HT-29 (cell line): ENCODE measurements around the gene NPBWR2. TPM values are rescaled to one million over a fixed set of nuclear protein-coding genes. Genes with fewer than 3 reads are reported as not detected.

Experiments used
- DNase-seq: peaks from one replicate; pipeline ENCODE4 v3.0.0-alpha.2; 2015; ENCODE audit warnings: low spot score
- total RNA-seq: library from RNA; depleted of rRNA; stranded (reverse); fragments of >200 nt; shearing (Covaris generic); gene quantifications from 2 replicates; pipeline ENCODE4 v1.2.3, GENCODE V29; 2014

The NPBWR2 gene
- total RNA-seq, 1 experiment from 2014 or later: not detected

DNA sequence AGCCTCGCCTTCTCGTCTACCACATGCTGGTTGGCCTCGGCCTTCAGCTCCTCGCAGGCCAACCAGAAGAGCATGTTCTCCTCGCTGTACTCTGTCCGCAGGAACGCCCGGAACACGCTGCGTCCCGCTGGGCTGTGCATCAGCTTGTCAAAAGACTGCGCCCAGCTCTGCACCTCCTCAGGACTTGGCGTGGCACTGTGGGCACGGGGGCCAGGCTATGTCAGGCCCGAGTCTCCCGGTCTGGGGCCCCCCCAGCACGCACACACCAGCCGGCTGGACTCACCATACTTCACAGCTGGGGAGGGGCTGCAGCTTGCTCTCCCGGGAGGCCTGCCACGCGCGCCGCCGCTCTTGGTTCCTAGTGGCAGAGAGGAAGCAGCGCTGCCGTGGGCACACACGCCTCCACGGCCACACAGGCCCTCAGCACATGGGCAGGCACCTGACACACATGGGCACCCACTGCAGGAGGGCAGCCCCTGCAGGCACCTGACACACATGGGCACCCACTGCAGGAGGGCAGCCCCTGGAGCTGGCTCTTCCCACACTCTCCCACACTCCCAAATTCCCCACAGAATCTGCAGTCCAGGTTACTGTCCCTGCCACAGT is 33.1 kb downstream of the NPBWR2 start:
- no peak for DNase-seq

GRCh38 chr20:64073476-64074183 is 33.7 kb downstream of the NPBWR2 start:
- no peak for DNase-seq

- DNase-seq: no peak
Observed at GRCh38 chr20:64072498-64073063, 34.8 kb downstream of the NPBWR2 start.

DNA sequence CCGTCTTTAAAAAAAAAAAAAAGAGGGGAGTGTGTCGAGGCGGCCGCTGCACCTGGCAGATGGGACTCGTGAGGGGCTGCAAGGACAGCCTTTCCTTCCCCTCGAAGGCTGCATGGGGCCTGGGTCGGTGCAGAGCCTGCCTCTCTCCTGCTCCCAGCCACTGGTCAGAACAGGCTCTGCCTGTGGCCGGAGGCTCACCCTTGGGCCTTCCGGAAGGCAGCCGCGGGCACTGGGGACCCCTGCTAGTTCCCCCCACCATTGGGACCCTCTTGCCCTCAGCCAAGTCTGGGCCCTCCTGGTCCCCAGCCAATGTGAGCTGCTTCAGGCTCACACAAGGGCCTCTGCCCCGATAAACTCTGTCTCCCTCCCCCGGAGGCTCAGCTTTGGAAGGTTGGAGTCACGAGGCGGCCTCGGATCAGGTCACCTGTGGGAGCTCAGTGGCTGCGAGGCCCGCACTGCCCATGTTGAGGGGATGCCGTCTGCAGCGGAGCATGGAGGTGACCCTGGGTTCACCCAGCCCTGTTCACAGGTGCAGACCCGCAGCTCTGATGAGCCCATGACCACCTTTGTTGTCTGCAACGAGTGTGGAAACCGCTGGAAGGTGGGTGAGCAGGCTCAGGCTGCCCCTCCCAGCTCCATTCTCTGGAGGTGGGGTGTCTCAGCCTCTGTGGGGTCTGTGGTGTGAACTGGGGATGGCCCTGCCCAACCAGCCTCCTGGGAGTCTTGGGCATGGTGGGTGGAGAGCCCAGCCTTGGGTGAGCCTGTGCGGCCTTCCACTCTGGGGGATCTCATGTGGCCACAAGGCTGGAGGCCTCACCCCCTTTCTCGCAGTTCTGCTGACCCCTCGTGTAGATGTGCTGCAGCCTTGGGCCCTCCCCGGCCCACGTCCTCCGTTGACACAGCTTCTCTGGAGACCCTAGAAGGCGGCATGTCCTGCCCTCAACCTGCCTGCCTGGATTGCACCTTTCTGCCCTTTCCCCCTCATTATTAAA is 35.7 kb downstream of the NPBWR2 start:
- DNase-seq: no peak

DNA sequence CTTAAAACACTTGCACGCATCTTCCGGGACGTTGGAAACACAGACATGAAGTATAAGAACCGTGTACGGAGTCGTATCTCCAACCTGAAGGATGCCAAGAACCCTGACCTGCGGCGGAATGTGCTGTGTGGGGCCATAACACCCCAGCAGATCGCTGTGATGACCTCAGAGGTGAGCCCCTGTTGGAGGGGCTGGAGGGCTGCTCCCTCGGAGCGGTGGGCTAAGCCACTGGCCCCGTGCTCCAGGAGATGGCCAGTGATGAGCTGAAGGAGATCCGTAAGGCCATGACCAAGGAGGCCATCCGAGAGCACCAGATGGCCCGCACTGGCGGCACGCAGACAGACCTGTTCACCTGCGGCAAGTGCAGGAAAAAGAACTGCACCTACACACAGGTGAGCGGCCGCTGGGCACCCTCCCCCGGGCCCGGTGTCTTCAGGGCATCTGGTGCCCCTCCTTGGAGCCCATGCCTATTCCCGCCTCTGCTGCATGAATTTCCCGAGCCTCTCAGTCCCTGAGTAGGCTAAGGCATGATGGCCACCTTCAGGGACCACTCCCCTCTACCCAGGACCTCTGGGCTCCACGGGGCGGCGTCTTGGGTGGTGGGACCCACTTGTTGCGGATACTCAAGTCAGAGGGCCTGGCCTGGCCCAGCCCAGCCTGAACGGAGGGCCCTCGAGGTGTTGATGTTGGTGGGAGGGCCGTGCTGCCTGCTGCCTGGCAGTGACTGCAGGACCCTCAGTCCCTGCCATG is 36.9 kb downstream of the NPBWR2 start:
- DNase-seq: no peak

DNA sequence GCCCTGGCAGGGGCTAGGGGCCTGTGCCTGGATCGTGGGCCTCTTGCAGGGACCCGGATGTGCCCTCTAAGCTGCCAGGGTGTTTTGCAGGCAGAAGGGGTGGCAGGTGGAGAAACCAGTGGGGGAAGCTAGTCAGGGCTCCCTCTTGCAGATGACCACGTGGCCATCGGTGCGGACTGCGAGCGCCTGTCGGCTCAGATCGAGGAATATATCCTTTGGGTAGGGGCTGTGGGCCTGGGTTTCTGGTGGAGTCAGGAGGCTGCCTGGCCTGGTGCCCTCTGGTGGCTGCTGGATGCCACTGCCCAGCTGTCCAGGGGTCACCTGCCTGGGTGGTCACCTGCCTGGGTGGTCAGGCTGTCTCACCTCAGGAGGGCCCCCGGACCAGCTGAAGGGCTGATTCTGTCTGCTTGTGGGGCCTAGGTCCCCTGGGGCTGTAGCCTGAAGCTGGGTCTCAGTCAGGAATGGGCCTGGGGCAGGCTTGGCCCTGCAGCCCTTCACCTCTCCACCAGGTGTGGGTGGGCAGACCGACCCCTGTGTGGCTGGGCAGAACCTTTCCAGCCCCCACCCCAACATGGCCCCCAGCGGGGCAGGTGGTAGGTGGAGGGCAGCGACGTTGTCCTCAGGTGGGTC is 37.6 kb downstream of the NPBWR2 start:
- peak; percentile 69 for DNase-seq

GRCh38 chr20:64069209-64069613 is 38.2 kb downstream of the NPBWR2 start:
- DNase-seq: no peak

DNA sequence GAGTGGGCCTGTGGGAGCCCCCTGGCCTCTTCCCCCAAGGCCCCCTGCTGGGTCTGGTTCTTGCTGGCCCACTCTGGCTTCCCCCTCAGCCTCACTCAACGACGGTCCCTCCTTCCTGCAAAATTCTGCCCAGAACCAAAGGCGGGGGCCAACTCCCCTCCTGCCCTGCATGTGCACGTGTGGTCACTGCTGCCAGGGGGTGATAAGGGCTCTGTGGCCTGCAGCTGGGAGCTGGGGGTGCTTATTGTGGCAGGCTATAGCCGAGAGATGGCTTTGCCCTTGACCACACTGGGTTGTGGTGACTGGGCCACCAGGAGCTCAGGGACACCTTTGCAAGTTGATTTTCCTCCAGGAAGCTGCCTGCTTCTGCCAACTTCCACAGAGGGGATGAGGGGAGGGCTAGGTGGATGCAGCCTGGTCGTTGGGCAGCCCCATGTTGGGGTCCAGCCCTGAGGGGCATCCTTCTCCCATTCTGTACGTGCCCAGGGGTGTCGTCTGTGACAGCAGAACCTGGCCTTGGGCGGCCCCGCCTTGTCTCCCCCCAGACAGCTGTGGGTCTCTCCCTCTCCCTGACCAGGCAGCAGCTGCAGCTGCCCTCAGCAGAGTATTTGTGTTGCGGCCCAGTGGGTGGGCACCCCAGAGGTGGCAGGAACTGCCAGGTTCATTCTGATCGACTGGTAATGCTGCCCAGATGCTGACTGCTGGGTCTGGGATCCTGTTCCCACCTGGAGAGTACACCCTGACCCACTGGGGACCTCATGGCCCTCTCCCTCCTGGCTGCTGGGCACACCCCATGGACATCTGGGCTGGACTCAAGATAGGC is 38.8 kb downstream of the NPBWR2 start:
- no peak for DNase-seq

GRCh38 chr20:64067733-64068307 is 39.5 kb downstream of the NPBWR2 start:
- no peak for DNase-seq

- no peak for DNase-seq
Observed at GRCh38 chr20:64067005-64067632, 40.2 kb downstream of the NPBWR2 start.

- no peak for DNase-seq
Observed at GRCh38 chr20:64065974-64066343, 41.4 kb downstream of the NPBWR2 start.

- no peak for DNase-seq
Observed at GRCh38 chr20:64065062-64065973, 42.0 kb downstream of the NPBWR2 start.

GRCh38 chr20:64064145-64064698 is 43.1 kb downstream of the NPBWR2 start:
- no peak for DNase-seq

- DNase-seq: no peak
Observed at GRCh38 chr20:64063389-64064144, 43.8 kb downstream of the NPBWR2 start.

GRCh38 chr20:64062596-64063388 is 44.6 kb downstream of the NPBWR2 start, which contains the start of gene TCEA2:
TCEA2 (plus strand) TSS chr20:64063198; CDS start chr20:64063313, 115 bp downstream.
- peak; percentile 71 for DNase-seq

DNA sequence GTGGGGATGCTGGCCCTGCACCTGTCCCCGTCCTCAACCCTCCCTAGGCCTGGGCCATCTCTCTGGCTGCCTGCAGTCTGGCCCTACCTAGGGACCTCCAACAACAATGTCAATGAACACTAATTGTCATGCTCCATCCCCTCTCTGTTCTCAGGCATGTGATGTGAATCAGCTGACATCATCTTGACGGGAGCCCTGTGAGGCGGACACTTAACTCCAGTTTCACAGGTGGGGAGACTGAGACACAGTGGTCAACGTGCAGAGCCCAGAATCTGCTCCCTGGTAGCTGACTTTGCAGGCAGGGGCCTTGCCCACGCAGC is 45.1 kb downstream of the NPBWR2 start:
- no peak for DNase-seq
